GM19023 (cell line): Measurements from ENCODE around the gene RAD51B.

Source experiments
- ATAC-seq: cut with Tn5 transposase; IDR thresholded peaks from one replicate; pipeline ENCODE4 v1.9.1; 2021; ENCODE audit warnings: mild to moderate bottlenecking, moderate library complexity; ENCODE audit not compliant: unreplicated experiment

Gene RAD51B

GRCh38 chr14:68682166-68683103 lies 862.9 kb downstream of the RAD51B start:
- no peak for ATAC-seq

DNA sequence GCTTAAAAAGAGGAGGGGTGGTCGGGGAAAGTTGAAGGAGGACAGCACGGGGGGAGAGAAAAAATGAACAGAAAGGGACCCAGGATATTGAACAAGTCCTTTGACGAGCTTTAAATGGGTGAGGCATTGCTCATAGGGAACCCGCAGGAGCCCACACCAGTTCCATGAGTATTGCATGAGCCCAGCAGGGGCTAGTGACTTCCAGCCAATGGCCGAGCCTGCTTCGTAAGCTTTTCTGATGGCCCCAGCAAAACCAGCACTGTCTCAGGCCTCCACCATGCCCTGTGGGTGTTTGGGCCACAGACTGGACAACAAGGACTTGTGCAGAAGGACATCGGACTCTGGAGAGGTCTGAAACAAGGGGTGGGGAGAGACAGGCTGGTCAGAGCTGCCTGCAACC lies 863.7 kb downstream of the RAD51B start:
- ATAC-seq = no peak

- ATAC-seq = no peak
These were observed 865.2 kb downstream of the RAD51B start for GRCh38 chr14:68684466-68685418.

GRCh38 chr14:68685419-68686204 lies 866.0 kb downstream of the RAD51B start:
- ATAC-seq = peak; percentile 75

DNA sequence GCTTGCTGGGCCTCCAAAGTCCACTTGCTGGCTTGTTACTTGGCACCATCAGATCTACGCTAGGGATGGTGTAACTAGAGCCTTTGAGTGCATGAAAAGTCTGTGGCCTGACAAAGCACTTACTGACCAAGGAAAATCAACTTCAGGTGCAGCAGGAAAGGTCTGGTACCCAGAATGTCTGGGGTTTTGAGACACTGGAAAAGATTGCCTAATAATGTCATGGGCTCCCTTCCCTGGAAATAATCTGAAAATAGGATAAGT lies 866.6 kb downstream of the RAD51B start:
- no peak for ATAC-seq

GRCh38 chr14:68686724-68687123 lies 867.1 kb downstream of the RAD51B start:
- ATAC-seq = no peak

DNA sequence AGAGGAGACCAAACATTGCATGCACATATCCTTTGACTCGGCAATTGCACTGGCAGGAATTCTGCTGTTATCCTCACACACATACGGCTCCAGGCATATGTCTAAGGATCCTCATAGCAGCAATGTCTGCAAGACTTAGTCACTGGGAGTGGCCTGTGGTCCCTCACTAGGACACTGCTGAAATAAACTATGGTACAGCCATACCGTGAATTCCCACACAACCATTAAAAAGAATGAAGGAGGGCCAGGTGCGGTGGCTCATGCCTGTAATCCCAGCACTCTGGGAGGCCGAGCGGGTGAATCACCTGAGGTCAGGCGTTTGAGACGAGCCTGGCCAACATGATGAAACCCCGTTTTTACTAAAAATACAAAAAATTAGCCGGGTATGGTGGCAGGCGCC lies 868.2 kb downstream of the RAD51B start:
- ATAC-seq = no peak

DNA sequence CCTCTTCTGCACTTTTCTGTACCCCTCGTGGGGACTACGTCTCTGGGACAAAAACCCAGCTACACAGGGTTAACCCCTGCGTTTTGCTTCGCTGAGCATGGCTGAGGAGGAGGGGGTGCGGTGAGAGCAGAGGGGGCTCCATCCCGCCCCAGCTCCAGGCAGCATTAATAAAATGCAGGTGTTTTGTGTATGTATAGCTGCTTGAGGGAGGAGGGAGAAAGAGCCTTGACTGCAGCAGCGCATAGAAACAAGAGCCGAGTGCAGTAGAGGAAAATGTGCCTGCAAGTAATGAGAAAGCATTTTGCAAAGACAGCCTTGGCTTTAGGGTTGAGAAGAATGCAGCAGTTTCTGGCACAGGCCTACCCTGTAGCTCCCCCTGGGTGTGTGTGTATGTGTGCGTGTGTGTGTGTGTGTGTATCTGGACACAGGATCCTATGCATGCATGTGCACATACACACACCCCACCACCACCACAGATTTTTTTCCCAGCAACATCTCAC lies 869.3 kb downstream of the RAD51B start:
- no peak for ATAC-seq

- ATAC-seq = no peak
These were observed 869.9 kb downstream of the RAD51B start for GRCh38 chr14:68689511-68689910.

GRCh38 chr14:68690089-68690958 lies 870.7 kb downstream of the RAD51B start:
- no peak for ATAC-seq

DNA sequence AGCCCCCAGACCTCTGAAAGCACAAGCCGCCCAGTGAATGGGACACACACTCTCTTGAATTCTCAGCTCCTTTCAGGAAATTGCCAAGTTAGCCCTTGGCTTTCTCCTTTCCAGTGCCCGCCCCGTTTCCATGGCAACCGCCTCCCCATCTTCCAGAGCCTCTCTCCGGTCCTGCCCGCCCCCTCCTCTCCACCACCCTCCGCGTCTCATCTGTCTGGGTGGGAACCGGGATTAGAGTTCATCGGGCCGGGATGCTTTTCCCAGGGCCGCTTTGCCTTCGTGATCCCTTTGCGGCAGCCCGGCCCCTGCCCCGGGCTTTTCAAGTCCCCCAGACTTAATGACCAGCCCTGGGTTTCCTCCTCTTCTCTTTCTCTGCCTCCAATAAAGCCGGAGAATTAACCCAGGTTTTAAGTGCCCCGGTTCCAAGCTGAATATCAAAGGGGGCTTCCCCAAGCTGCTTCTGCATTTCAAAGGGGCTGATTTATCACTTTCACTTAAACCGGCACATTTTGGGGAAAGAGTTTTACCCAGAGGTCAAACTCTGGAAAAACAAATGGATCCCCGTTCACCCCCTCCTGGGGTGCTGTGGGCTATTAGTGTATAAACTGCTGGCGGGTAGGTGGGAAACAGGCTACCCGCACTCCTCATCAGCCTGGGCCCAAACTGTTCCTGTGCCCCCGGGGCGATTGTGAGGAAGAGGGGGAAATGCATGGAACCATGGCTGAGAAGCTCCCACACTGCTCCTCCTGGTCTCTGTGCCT lies 871.6 kb downstream of the RAD51B start:
- no peak for ATAC-seq

- ATAC-seq = no peak
These were observed 872.2 kb downstream of the RAD51B start for GRCh38 chr14:68691792-68692118.

- no peak for ATAC-seq
These were observed 872.6 kb downstream of the RAD51B start for GRCh38 chr14:68692216-68692615.

GRCh38 chr14:68692916-68693771 lies 873.6 kb downstream of the RAD51B start:
- ATAC-seq = no peak

GRCh38 chr14:68693926-68694325 lies 874.3 kb downstream of the RAD51B start:
- no peak for ATAC-seq

GRCh38 chr14:68694516-68695235 lies 875.1 kb downstream of the RAD51B start:
- ATAC-seq = no peak

DNA sequence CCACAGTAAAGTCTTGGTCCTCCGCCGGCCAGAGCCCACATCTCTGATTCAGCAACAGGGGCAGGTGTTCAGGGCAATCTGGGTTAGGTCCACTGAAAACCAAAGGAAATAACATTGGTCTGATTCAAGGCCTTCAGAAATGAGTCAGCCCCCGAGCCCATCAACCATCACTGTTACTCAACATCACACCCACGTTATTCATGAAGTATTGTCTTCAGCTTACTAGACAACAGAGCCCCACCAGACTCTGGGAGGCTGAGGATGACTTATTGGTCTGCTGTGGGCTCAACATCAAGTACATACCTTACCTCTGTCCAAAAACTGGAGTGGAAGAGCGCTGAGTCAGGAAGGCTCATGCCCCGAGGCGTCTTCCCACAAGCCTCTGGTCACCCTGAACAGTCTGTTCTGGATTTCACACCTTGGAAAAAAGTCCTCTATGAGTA lies 875.8 kb downstream of the RAD51B start:
- ATAC-seq = peak; percentile 86

GRCh38 chr14:68695856-68696255 lies 876.3 kb downstream of the RAD51B start:
- ATAC-seq = peak; percentile 8
